GM18507 (cell line): ENCODE results near the gene RHBDD1.

Experiments used
- DNase-seq: peaks from one replicate; pipeline ENCODE4 v3.0.0; 2011; ENCODE audit warnings: low read depth; ENCODE audit not compliant: insufficient read length; ENCODE audit errors: extremely low spot score
- FAIRE-seq: peaks from 2 replicates; lab custom pipeline; 2011; peaks lifted over from hg19 to GRCh38; lab: Jason Lieb, UNC

Gene RHBDD1

GRCh38 chr2:227000123-227000522, 164.3 kb downstream of the RHBDD1 start:
- FAIRE-seq = no peak
- DNase-seq = no peak

- DNase-seq = no peak
- FAIRE-seq = no peak
Observed at GRCh38 chr2:227004482-227004881, 168.6 kb downstream of the RHBDD1 start.

GRCh38 chr2:227006189-227006897, 170.5 kb downstream of the RHBDD1 start:
- no peak for DNase-seq

GRCh38 chr2:227007148-227007547, 171.3 kb downstream of the RHBDD1 start:
- DNase-seq = no peak
- no peak for FAIRE-seq

More at GRCh38 chr2:227006189-227006897, 170.5 kb downstream of the RHBDD1 start:
- no peak for FAIRE-seq

GRCh38 chr2:227007940-227008339, 172.1 kb downstream of the RHBDD1 start:
- FAIRE-seq (no peak), DNase-seq (no peak)

- no peak for FAIRE-seq
Observed at GRCh38 chr2:227010433-227010832, 174.6 kb downstream of the RHBDD1 start.

GRCh38 chr2:227013330-227013729, 177.5 kb downstream of the RHBDD1 start:
- DNase-seq (no peak), FAIRE-seq (no peak)

More at GRCh38 chr2:227010433-227010832, 174.6 kb downstream of the RHBDD1 start:
- DNase-seq = no peak

GRCh38 chr2:227013881-227014280, 178.0 kb downstream of the RHBDD1 start:
- FAIRE-seq (no peak), DNase-seq (no peak)

- no peak for FAIRE-seq
Observed at GRCh38 chr2:227016894-227017293, 181.0 kb downstream of the RHBDD1 start.

GRCh38 chr2:227020416-227020815, 184.6 kb downstream of the RHBDD1 start:
- no peak for FAIRE-seq

More at GRCh38 chr2:227016894-227017293, 181.0 kb downstream of the RHBDD1 start:
- no peak for DNase-seq

GRCh38 chr2:227022608-227023007, 186.8 kb downstream of the RHBDD1 start:
- FAIRE-seq = no peak

More at GRCh38 chr2:227020416-227020815, 184.6 kb downstream of the RHBDD1 start:
- no peak for DNase-seq

GRCh38 chr2:227025510-227025909, 189.7 kb downstream of the RHBDD1 start:
- no peak for FAIRE-seq
- DNase-seq = no peak

More at GRCh38 chr2:227022608-227023007, 186.8 kb downstream of the RHBDD1 start:
- no peak for DNase-seq

- DNase-seq (no peak), FAIRE-seq (no peak)
Observed at GRCh38 chr2:227029426-227030105, 193.7 kb downstream of the RHBDD1 start.

- DNase-seq (no peak), FAIRE-seq (no peak)
Observed at GRCh38 chr2:227030789-227031188, 194.9 kb downstream of the RHBDD1 start.

- FAIRE-seq (no peak), DNase-seq (no peak)
Observed at GRCh38 chr2:227031379-227031778, 195.5 kb downstream of the RHBDD1 start.

- peak; percentile 23 for DNase-seq
Observed at GRCh38 chr2:227033471-227034148, 197.8 kb downstream of the RHBDD1 start.

GRCh38 chr2:227035711-227036367, 200.0 kb downstream of the RHBDD1 start:
- FAIRE-seq = no peak
- DNase-seq = no peak

More at GRCh38 chr2:227033471-227034148, 197.8 kb downstream of the RHBDD1 start:
- no peak for FAIRE-seq

GRCh38 chr2:227036527-227036926, 200.7 kb downstream of the RHBDD1 start:
- FAIRE-seq (no peak), DNase-seq (no peak)

GRCh38 chr2:227038550-227039189, 202.8 kb downstream of the RHBDD1 start:
- DNase-seq (no peak), FAIRE-seq (no peak)
